ENCODE measurements around the gene GRK4. TPM values are rescaled to one million over a fixed set of nuclear protein-coding genes. Genes with fewer than 3 reads are reported as not detected.

GRK4 gene
- total RNA-seq, 1 experiment from 2014 or later = 3.7 TPM

GRCh38 chr4:2964706-2965258 is 1.4 kb downstream of the GRK4 start:
- H2AFZ ChIP-seq (ENCODE audit: low read length) = peak overlapping the region; percentile 94; the same call in 1 of the 2 replicates
- no peaks in the 10 kb centered on the region for H3K27me3 ChIP-seq (ENCODE audit: low read length)
- CTCF ChIA-PET = interaction anchor here (0.5 kb wide), 1 partner anchor 29 kb away, joined by 3 read pairs; no protein-coding TSS in a partner anchor
- H3K79me2 ChIP-seq (ENCODE audit: low read length) = peaks cover 35% of the 10 kb centered on the region
- H3K9ac ChIP-seq (ENCODE audit: low read length) = no peak overlapping the region
- TF ChIP-seq EZH2phosphoT487 (IDR thresholded peaks at IDR 0.05; ENCODE audit: borderline replicate concordance, low read length) (no peak), EZH2 (IDR thresholded peaks at IDR 0.05; ENCODE audit: low read length, unreplicated experiment) (no peak), CTCF (conservative IDR thresholded peaks at IDR 0.05; ENCODE audit: low read depth, low read length) (no peak)
- peaks cover 6% of the 10 kb centered on the region; the same call in 1 of the 2 replicates for H3K4me1 ChIP-seq (ENCODE audit: insufficient read depth, low read length)
- no peaks in the 10 kb centered on the region for H3F3A ChIP-seq (ENCODE audit: low read length, unreplicated experiment)
- no peaks in the 10 kb centered on the region for H3K9me3 ChIP-seq (ENCODE audit: low read length)
- DNase-seq = no peak
- H3K4me3 ChIP-seq (ENCODE audit: low read length) = peak overlapping the region; percentile 86
- H3K9me2 ChIP-seq (replicated peaks; ENCODE audit: low read length) = no peaks in the 10 kb centered on the region
- intact Hi-C loops (cut with micrococcal nuclease) = loop anchor here (5.0 kb wide), 1 partner anchor 73 kb away; no protein-coding TSS in a partner anchor
- no peak overlapping the region for H3K27ac ChIP-seq (ENCODE audit: low read length)
- peak overlapping the region; percentile 90 for H3K4me2 ChIP-seq (ENCODE audit: low read length)
- no peak for ATAC-seq
- H3K36me3 ChIP-seq (ENCODE audit: low read depth, low read length) = no peaks in the 10 kb centered on the region
- no TSS peak for BruUV-seq (replicated peaks)
- POLR2A ChIA-PET (ENCODE audit: unreplicated experiment) = interaction anchor here (0.6 kb wide), 2 partner anchors 11 to 12 kb away, joined by 3 to 23 read pairs; no protein-coding TSS in a partner anchor
- peaks cover 17% of the 10 kb centered on the region for H4K20me1 ChIP-seq (ENCODE audit: low read length)

GRCh38 chr4:2965262-2965661 is 1.9 kb downstream of the GRK4 start:
- ChIA-PET POLR2A (ENCODE audit: unreplicated experiment) (interaction anchor here (0.6 kb wide), 1 partner anchor 11 kb away, joined by 23 read pairs; no protein-coding TSS in a partner anchor), CTCF (no interaction called here)
- no peaks in the 10 kb centered on the region for H3F3A ChIP-seq (ENCODE audit: low read length, unreplicated experiment)
- DNase-seq (no peak), ATAC-seq (no peak)
- no peak overlapping the region for H3K9ac ChIP-seq (ENCODE audit: low read length)
- H3K79me2 ChIP-seq (ENCODE audit: low read length) = peaks cover 30% of the 10 kb centered on the region
- H3K36me3 ChIP-seq (ENCODE audit: low read depth, low read length) = no peaks in the 10 kb centered on the region
- no TSS peak for BruUV-seq (replicated peaks)
- intact Hi-C loops (cut with micrococcal nuclease) = no loop called here
- no peaks in the 10 kb centered on the region for H3K9me2 ChIP-seq (replicated peaks; ENCODE audit: low read length)
- H3K27me3 ChIP-seq (ENCODE audit: low read length) = no peaks in the 10 kb centered on the region
- peaks cover 15% of the 10 kb centered on the region for H4K20me1 ChIP-seq (ENCODE audit: low read length)
- no peak overlapping the region for H3K4me3 ChIP-seq (ENCODE audit: low read length)
- no peaks in the 10 kb centered on the region for H3K9me3 ChIP-seq (ENCODE audit: low read length)
- TF ChIP-seq EZH2phosphoT487 (IDR thresholded peaks at IDR 0.05; ENCODE audit: borderline replicate concordance, low read length) = no peak
- no peak for TF ChIP-seq CTCF (conservative IDR thresholded peaks at IDR 0.05; ENCODE audit: low read depth, low read length)
- no peak overlapping the region for H2AFZ ChIP-seq (ENCODE audit: low read length)
- H3K4me1 ChIP-seq (ENCODE audit: insufficient read depth, low read length) = peaks cover 6% of the 10 kb centered on the region; the same call in 1 of the 2 replicates
- H3K27ac ChIP-seq (ENCODE audit: low read length) = no peak overlapping the region
- no peak overlapping the region for H3K4me2 ChIP-seq (ENCODE audit: low read length)

GRCh38 chr4:2968381-2968780 is 5.0 kb downstream of the GRK4 start:
- H3K36me3 ChIP-seq (ENCODE audit: low read depth, low read length) = no peaks in the 10 kb centered on the region
- CTCF ChIA-PET = interaction anchor here (0.6 kb wide), 1 partner anchor 1127 kb away, joined by 3 read pairs; no protein-coding TSS in a partner anchor
- 0 out of 2 replicates have a peak, but pooled peaks cover 7% of the 10 kb centered on the region for H3K79me2 ChIP-seq (ENCODE audit: low read length)
- no peaks in the 10 kb centered on the region for H3K27me3 ChIP-seq (ENCODE audit: low read length)
- no peak overlapping the region for H3K4me2 ChIP-seq (ENCODE audit: low read length)
- BruUV-seq (replicated peaks) = no TSS peak
- no peak overlapping the region for H3K4me3 ChIP-seq (ENCODE audit: low read length)
- POLR2A ChIA-PET (ENCODE audit: unreplicated experiment) = no interaction called here
- H3F3A ChIP-seq (ENCODE audit: low read length, unreplicated experiment) = no peaks in the 10 kb centered on the region
- no peaks in the 10 kb centered on the region for H3K4me1 ChIP-seq (ENCODE audit: insufficient read depth, low read length)
- DNase-seq (no peak), ATAC-seq (no peak)
- TF ChIP-seq EZH2phosphoT487 (IDR thresholded peaks at IDR 0.05; ENCODE audit: borderline replicate concordance, low read length) (no peak), EZH2 (IDR thresholded peaks at IDR 0.05; ENCODE audit: low read length, unreplicated experiment) (no peak), CTCF (conservative IDR thresholded peaks at IDR 0.05; ENCODE audit: low read depth, low read length) (no peak)
- no peaks in the 10 kb centered on the region for H3K9me3 ChIP-seq (ENCODE audit: low read length)
- no peak overlapping the region for H2AFZ ChIP-seq (ENCODE audit: low read length)
- no peaks in the 10 kb centered on the region for H4K20me1 ChIP-seq (ENCODE audit: low read length)
- no peak overlapping the region for H3K9ac ChIP-seq (ENCODE audit: low read length)
- no peaks in the 10 kb centered on the region for H3K9me2 ChIP-seq (replicated peaks; ENCODE audit: low read length)
- intact Hi-C loops (cut with micrococcal nuclease) = no loop called here
- no peak overlapping the region for H3K27ac ChIP-seq (ENCODE audit: low read length)

Measured in PC-3 (cell line).